Activated T-cell treated with anti-CD3 and anti-CD28 coated beads, Interleukin-2, amount 50 U/mL, for 4 hours (primary cell): Measurements from ENCODE around the gene JARID2. TPM values are rescaled to one million over a fixed set of nuclear protein-coding genes. Genes with fewer than 3 reads are reported as not detected.

ENCODE experiments used
- ATAC-seq, 2 donors: fragments of 200-7000 bp; cut with Tn5 transposase; one replicate each; pipeline ENCODE4 v1.10.0; 2021
- DNase-seq: peaks from one replicate; pipeline ENCODE4 v3.0.0-alpha.2; 2020
- H3K27me3 Mint-ChIP-seq: one replicate; pipeline ENCODE4 v1.8.0; 2021; ENCODE audit warnings: low read depth, mixed read lengths
- H3K36me3 Mint-ChIP-seq: one replicate; pipeline ENCODE4 v1.8.0; 2022; ENCODE audit warnings: mixed read lengths; ENCODE audit not compliant: insufficient read depth
- H3K4me1 Mint-ChIP-seq: one replicate; pipeline ENCODE4 v1.8.0; 2021; ENCODE audit warnings: low read depth, mixed read lengths
- H3K4me3 Mint-ChIP-seq: one replicate; pipeline ENCODE4 v1.8.0; 2021; ENCODE audit warnings: mild to moderate bottlenecking, moderate library complexity, mixed read lengths
- H3K9me3 Mint-ChIP-seq: one replicate; pipeline ENCODE4 v1.8.0; 2021; ENCODE audit warnings: mixed read lengths
- total RNA-seq, 3 donors: library from RNA; stranded (reverse); gene quantifications; one replicate each; pipeline ENCODE4 v1.2.1, GENCODE V29; 2021

The JARID2 gene
- total RNA-seq, 3 donors from 2014 or later = 32.6 to 43.6 (median 37.2) TPM

DNA sequence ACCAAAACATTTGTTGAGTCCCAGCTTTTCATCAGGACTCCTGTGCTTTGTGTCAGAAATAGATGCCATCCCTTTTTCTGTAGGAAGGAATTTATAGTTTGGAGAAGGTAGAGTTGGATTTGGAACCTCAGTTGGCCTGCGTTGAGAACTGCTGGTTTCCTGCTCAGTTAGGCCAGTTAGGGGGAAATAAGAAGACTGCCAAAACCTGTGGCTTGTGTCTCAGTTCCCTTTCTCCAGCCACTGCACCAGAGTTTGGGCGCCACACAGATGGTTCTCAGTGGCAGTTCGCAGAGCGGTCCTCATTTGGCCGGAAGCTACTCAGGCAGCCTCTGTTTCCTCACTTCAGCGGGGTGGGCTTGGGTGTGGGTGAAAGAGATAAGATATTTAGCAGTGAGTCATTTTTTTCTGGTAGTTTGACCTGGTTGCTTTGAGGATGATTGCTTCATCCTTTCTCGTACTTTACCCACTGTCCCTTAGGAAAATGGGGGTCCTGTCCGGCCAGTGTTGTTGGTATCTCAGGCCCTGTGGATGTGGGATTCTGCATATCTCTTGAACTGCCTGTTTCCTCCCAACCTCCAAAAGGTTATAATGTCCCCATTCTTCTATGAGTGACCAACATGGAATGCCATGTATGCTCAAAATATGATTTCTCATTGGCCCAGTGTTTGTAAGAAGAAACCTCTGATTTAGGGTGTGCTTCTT lies 53.7 kb downstream of the JARID2 start:
- ATAC-seq = peak; percentile 12 to 16
- Mint-ChIP-seq H3K4me1 (peaks cover 75% of the 10 kb centered on the region), H3K4me3 (peak overlapping the region; percentile 45), H3K9me3 (no peaks in the 10 kb centered on the region), H3K27me3 (no peaks in the 10 kb centered on the region), H3K36me3 (peaks cover 14% of the 10 kb centered on the region)
- no peak for DNase-seq

DNA sequence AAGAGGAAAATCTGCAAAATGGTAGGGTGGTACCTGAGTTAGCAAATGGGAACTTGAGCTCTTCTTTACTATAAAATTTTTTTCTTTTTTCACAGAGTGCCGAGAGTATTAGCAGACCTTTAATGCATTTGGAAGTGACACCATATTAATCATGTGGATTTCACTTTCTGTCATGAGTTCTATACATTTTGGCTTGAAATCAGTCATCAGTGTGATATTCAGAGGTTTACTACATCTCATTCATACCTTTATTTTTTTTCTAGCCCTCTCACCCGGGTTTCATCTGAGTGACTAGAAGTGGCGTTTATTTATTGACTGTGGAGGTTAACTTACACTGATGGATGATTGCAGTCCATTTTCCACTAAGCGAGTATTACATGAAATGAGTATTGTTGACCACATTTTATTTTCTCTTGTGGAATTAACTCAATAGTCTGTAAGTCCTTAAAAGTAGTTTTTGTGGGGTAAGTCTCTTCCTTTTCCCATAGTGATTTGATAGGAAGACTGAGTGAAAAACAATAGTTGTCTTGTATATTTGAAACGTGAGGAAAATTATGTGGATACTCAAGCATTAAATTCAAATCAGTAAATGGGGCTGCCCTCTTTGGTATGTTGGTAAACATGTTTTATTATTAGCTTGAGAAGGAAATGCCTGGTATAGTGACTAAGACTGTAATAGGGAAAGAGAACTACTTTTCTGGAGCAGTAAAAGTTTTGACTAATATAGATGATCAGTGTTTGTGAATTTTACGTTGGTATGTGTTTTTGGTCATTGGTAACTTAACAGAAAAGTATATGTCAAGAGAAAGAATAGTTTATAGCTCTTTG lies 55.5 kb downstream of the JARID2 start:
- DNase-seq (no peak), ATAC-seq (peak; percentile 57 to 64)
- Mint-ChIP-seq H3K27me3 (no peaks in the 10 kb centered on the region), H3K9me3 (no peaks in the 10 kb centered on the region), H3K36me3 (peaks cover 18% of the 10 kb centered on the region), H3K4me3 (no peak overlapping the region), H3K4me1 (peaks cover 80% of the 10 kb centered on the region)

DNA sequence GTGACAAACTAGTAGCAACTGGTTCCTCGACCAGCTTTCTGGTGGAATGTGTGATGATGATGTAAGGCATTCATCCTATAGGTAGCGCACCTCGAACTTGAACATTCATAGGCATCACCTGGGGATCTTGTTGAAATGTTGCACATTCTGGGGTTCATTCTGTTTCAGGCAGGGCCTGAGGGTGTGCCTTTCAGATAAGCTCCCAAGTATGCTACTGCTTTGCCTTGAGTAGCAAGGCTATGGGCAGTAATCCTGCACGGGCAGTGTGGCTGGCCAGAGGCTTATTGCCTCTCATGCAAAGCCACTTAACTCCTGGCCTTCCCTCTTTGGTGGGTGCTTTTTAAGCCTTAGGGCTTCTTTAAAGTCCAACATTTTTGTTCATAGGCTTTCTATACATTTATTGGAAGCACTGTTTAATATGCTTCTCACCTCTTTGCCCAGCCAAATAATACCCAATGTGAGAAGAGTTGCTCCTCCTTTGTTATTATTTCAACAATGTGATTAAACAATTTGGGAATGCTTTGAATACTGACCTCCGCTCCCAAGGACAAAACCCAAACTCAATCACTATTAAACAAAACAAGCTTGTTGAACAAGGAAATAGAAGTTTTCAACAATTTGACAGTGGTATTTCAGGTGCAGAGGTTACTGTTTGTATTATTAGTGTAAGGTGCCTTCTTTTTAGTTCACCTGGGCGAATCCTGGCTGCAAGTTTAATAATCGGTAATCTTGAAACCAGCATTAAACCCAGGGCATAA lies 57.5 kb downstream of the JARID2 start:
- Mint-ChIP-seq H3K36me3 (peaks cover 18% of the 10 kb centered on the region), H3K27me3 (no peaks in the 10 kb centered on the region), H3K4me3 (no peak overlapping the region), H3K9me3 (no peaks in the 10 kb centered on the region), H3K4me1 (peaks cover 77% of the 10 kb centered on the region)
- DNase-seq = no peak
- no peak for ATAC-seq

DNA sequence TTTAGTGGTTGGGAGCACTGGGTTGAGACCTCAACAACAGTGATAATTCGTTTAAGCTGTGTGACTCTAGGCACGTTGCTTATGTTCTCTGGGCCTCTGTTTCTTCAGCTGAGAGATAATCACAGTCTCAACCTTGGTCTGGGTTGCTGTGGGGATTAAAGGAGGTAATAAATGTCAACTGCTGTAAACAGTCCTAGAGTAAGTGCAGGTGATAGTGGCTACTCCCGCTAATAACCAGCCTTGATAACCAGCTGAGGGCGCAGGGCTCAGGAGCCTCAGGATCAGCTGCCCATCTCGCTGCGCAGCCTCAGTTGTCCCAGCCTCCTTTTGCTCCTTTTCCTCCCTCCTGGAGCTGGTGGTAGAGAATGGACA lies 58.0 kb downstream of the JARID2 start:
- H3K4me3 Mint-ChIP-seq = no peak overlapping the region

DNA sequence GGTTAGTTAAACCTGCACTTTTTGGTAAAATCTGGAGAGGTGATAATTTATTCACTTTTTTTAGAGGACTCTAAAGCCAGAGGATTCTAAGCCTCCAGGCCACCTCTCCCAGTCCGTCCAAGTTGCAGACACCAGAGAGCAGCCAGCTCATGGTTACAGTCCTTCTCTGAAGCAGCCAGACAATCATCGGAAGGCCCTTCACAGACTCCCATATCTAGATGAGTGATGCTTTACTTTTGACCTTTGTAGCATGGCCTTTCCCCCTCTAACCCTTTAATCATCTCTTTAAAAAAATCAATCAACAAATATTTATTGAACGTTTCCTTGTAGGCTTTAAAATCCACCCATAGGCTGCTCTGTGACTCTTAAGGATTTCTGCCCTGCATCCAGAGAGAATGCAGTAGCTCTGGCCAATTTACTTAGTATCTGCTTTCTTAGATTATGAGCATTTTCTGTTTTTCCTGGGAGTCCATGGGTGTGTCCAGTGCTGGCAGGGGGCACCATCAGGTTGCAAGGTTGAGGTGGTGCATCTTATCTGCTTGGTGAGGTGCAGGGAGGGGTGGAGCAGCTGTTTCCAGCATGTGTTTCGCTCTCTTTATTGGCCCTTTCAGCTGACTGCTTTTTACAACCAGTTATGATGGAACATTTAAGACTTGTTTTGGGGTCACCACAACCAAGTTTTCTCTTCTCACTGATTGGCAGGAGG lies 58.6 kb downstream of the JARID2 start:
- no peak for ATAC-seq
- Mint-ChIP-seq H3K36me3 (peaks cover 17% of the 10 kb centered on the region), H3K27me3 (no peaks in the 10 kb centered on the region), H3K4me3 (no peak overlapping the region), H3K9me3 (no peaks in the 10 kb centered on the region), H3K4me1 (peaks cover 79% of the 10 kb centered on the region)
- DNase-seq = no peak

More for the DNA sequence above, 58.0 kb downstream of the JARID2 start:
- H3K27me3 Mint-ChIP-seq = no peaks in the 10 kb centered on the region
- no peaks in the 10 kb centered on the region for H3K9me3 Mint-ChIP-seq
- H3K4me1 Mint-ChIP-seq = peaks cover 79% of the 10 kb centered on the region
- peaks cover 20% of the 10 kb centered on the region for H3K36me3 Mint-ChIP-seq
- no peak for ATAC-seq
- DNase-seq = no peak

DNA sequence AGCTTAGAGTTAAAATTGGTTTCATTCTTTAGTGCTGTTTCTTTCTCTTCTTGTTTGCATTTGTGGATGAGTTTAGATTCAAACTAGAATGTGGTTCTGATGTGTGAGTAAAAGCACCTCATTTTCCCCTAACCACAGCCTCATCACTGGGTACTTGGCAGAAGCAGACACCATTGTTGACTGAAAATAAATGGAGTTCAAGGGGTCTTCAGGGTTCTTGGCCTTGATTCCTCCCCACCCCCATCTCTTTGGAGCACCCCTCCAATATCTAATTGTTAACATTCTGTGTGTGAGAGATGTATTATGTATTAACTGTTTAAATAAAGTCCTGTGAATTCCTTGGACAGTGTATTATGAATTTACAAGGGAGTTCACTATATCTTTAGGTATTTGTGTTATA lies 59.6 kb downstream of the JARID2 start:
- peaks cover 17% of the 10 kb centered on the region for H3K36me3 Mint-ChIP-seq
- H3K4me3 Mint-ChIP-seq = peak overlapping the region; percentile 37
- no peaks in the 10 kb centered on the region for H3K9me3 Mint-ChIP-seq
- H3K27me3 Mint-ChIP-seq = no peaks in the 10 kb centered on the region
- no peak for DNase-seq
- H3K4me1 Mint-ChIP-seq = peaks cover 78% of the 10 kb centered on the region
- ATAC-seq = peak; percentile 67 to 72

DNA sequence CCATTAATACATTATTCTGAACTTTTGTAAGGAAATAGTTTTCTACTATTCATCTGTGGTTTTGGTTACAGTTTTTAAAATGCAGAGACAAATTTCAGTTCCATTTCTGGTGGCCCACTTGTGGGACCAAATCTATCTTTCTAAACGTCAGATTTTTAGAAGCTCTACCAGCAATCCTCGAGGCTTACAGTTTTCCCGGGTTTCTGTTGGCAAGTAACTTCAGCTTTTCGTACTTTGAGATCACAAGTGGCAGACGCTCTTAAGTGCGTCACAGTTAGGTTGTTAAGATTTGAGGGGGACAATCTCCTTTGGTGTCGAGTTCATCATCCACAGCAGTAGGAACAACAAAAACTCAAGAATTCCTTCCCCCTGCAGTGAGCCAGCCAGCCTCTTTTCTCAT lies 60.0 kb downstream of the JARID2 start:
- H3K27me3 Mint-ChIP-seq = no peaks in the 10 kb centered on the region
- peaks cover 78% of the 10 kb centered on the region for H3K4me1 Mint-ChIP-seq
- H3K4me3 Mint-ChIP-seq = peak overlapping the region; percentile 37

DNA sequence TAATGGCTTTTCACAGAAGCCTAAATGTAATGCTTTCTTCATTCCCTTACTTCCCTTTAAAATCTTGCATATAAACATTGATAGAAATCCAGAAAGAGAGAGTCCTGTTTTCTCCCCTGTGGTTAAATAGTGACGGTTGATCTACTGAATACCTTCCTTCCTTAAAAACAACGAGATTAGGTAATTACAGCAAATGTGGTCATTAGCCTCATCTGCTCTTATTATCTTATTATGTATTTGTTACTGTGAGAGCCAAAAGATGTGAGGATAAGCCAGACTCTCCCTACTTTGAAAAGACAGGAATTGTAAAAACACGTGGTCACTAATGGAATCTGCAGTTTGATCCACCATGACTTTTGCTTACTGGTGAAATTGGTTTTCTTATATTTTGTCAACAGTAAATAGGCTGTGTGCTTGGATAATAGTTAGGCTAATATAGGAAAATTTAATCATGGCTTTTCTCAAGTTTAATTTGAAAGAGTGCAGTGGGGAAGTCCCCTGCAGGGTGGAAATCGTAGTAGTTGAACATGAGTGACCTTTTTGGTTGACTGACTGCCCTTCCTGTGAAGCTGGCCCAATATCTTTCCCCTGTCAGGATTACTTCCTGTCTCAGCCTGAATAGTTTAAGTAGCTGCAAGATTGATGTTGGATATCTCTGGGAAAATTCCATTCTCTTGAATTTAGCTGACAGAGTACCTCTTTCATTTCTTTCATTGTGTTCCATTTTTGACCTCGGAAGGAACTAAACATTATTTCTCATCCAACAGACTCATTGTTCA lies 62.8 kb downstream of the JARID2 start:
- no peak for DNase-seq

More for the DNA sequence above, 60.0 kb downstream of the JARID2 start:
- ATAC-seq (no peak), DNase-seq (no peak)
- H3K9me3 Mint-ChIP-seq = no peaks in the 10 kb centered on the region
- peaks cover 17% of the 10 kb centered on the region for H3K36me3 Mint-ChIP-seq

DNA sequence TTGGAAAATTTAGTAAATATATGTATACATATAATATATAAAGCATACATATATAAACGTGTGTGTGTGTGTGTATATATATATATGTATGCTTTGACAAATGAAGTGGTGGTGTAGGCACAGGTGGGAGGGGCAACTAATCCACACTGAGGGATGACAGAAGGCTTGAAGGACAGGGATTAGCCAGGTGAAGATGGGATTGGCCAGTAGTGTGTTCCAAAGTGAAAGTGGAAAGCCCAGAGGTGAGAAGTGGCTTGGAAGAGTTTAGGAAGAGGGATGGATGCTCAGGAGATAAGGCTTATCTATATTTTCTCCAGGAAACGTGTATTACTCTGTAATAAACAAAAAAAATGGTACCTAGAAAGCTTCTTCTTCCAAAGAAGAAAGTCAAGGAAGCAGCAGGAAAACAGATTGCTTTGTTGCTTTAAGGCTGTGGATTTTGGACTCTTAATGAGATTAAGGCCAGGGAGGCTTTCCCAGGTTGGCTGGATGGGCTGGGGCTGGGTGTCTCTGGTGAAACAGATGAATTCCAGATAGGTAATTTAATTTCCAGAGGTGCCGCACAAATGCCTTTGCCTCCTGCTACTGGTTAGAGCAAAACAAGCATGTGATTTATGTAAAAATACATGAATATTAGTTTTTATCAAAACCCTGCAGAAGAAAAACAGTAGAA lies 63.9 kb downstream of the JARID2 start:
- no peak for DNase-seq
- no peak overlapping the region for H3K4me3 Mint-ChIP-seq
- peaks cover 14% of the 10 kb centered on the region for H3K36me3 Mint-ChIP-seq
- no peak for ATAC-seq
- H3K4me1 Mint-ChIP-seq = peaks cover 81% of the 10 kb centered on the region
- no peaks in the 10 kb centered on the region for H3K27me3 Mint-ChIP-seq
- no peaks in the 10 kb centered on the region for H3K9me3 Mint-ChIP-seq

More for the DNA sequence above, 62.8 kb downstream of the JARID2 start:
- H3K4me1 Mint-ChIP-seq = peaks cover 79% of the 10 kb centered on the region
- H3K9me3 Mint-ChIP-seq = no peaks in the 10 kb centered on the region
- peaks cover 16% of the 10 kb centered on the region for H3K36me3 Mint-ChIP-seq
- H3K27me3 Mint-ChIP-seq = no peaks in the 10 kb centered on the region
- no peak for ATAC-seq
- H3K4me3 Mint-ChIP-seq = no peak overlapping the region

DNA sequence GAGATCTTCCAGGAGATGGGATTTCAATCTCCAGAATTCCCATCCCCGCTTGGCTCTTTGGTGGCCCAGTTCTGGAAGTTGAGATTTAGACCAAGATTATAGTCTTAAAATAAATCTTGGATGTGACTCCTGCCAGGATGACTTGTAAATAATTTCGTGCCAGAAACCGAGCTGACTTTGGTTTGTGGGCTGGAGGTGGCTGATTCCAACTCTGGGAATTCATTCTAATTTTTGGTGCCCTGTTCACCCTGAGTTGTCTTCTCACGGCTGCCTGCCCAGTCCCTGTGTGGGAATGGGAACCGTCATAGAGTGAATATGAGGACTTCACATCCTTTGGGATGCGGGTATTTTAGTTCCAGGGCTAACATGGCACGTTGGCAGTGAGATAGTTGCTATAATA lies 64.8 kb downstream of the JARID2 start:
- no peaks in the 10 kb centered on the region for H3K9me3 Mint-ChIP-seq
- ATAC-seq = no peak
- peaks cover 79% of the 10 kb centered on the region for H3K4me1 Mint-ChIP-seq
- no peaks in the 10 kb centered on the region for H3K27me3 Mint-ChIP-seq
- peaks cover 10% of the 10 kb centered on the region for H3K36me3 Mint-ChIP-seq
- no peak for DNase-seq
- no peak overlapping the region for H3K4me3 Mint-ChIP-seq

DNA sequence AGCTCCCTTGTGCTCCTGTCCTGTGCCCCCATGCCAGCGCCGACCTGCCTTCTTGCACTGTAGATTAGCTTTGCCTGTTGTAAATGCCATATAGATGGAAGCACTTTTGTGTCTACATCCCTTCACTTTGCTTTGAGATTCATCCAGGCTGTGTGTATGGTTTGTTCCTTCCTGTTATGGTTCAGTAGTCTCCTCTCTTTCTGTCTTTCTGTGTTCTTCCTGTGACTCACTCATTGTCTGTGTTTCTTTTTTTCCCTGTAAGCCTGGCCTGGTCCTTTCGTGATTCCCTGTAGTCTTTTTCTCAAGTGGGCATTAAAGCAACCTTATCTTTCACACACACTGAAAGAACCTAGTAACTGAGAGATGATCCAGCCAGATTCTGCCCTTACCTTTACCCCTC lies 66.6 kb downstream of the JARID2 start:
- ATAC-seq (peak; percentile 50 to 53), DNase-seq (no peak)
- Mint-ChIP-seq H3K4me1 (peaks cover 88% of the 10 kb centered on the region), H3K9me3 (no peaks in the 10 kb centered on the region), H3K27me3 (no peaks in the 10 kb centered on the region), H3K36me3 (peaks cover 12% of the 10 kb centered on the region), H3K4me3 (peak overlapping the region; percentile 11)

DNA sequence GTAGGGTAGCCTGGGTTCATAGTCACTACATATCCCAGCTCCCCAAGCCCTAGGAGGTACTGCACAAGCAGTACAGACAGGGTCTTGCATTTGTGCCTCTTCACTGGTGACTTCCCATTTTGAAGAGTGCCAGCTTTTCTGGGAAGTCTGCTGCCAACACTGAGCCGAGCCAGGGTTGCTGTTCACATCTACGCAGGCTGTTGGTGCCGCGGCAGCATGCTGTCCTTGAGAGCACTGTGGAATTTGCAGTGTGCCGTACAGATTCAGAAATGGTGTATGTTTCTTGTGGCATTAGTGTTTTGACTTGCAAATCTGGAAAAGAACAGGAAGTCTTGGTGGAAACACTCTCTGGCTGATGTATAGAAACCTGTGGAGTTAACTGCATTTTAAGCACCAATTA lies 67.5 kb downstream of the JARID2 start:
- no peaks in the 10 kb centered on the region for H3K9me3 Mint-ChIP-seq
- H3K36me3 Mint-ChIP-seq = peaks cover 18% of the 10 kb centered on the region
- H3K4me3 Mint-ChIP-seq = no peak overlapping the region
- no peaks in the 10 kb centered on the region for H3K27me3 Mint-ChIP-seq
- ATAC-seq (no peak), DNase-seq (no peak)
- H3K4me1 Mint-ChIP-seq = peaks cover 89% of the 10 kb centered on the region

DNA sequence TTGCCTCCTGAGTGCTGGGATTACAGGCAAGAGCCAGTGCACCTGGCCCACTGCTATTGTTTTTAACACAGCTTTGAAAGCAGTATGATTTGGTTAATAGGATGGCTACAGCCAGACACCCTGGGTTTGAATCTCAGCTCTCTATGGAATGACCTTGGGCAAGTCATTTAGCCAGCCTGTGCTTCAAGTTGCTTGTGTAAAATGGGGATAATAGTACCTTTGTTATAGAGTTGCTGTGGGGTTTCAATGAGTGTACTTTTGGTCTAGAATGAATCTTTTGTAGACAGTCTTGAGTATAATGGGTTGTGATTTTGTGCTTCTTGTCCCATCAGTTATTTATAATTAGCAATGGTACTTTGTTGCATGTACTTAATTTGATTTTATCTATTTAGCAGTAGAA lies 70.9 kb downstream of the JARID2 start:
- no peak for ATAC-seq
- H3K4me1 Mint-ChIP-seq = peaks cover 95% of the 10 kb centered on the region
- no peak for DNase-seq
- no peaks in the 10 kb centered on the region for H3K27me3 Mint-ChIP-seq
- H3K36me3 Mint-ChIP-seq = peaks cover 24% of the 10 kb centered on the region
- H3K9me3 Mint-ChIP-seq = no peaks in the 10 kb centered on the region
- H3K4me3 Mint-ChIP-seq = peak overlapping the region; percentile 19
